Fibroblast of skin of right quadriceps (primary cell): ENCODE results near the gene RETREG3.
A peak's percentile ranks its signal among the peaks of the same experiment; 100 is the strongest.
"Not testable (repeated sequence)": the region's sequence is repeated elsewhere in the genome, so short reads cannot be mapped to it uniquely, and the experiment has no call there.

Experiments
- DNase-seq: peaks from one replicate; pipeline ENCODE4 v3.0.0-alpha.2; 2013

Gene RETREG3

DNA sequence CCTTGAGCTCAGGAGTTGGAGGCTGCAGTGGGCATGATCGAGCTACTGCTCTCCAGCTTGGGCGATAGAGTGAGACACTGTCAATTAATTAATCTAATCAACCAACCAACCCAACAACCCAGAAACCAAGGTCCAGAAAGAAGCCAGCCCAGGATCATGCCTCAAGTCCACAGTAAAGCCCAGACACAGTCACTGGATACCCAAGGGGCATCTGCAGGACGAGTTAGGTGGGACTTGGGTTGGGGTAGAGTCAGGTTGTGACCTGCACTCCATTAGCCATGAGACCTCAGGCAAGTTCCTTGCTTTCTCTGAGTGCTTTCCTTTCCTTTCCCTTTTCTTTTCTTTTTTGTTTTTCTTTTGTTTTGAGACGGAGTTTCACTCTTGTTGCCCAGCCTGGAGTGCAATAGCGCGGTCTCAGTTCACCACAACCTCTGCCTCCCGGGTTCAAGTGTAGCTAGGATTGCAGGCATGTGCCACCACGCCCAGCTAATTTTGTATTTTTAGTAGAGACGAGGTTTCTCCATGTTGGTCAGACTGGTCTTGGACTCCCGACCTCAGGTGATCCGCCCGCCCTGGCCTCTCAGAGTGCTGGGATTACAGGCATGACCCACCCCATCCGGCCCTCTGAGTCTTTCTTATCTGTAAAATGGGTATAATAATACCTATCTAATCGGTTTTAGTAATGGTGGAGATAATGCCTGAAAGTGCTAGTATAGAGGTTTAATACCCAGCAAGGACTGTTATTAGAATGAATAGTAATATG is 60.0 kb downstream of the RETREG3 start:
- no peak for DNase-seq

- no peak for DNase-seq
Observed at GRCh38 chr17:42548070-42548837, 60.9 kb downstream of the RETREG3 start.

DNA sequence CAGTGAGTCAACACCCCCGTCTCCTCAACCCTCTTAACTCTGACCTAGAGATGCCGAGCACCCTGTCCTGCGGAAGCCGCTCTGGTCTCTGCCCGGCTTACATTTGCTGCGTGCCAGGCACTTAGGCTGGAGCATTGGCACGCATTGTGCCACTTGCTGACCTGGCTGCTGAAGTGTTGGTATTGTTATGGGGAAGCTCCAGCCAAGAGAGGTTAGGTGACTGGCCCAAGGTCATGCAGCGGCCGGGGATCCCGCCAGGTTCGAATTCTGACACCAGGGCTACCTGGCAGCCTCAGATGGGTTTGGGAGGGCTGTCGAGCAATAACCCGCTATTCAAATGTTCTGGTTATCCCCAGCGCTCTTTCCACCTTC is 61.5 kb downstream of the RETREG3 start:
- no peak for DNase-seq

DNA sequence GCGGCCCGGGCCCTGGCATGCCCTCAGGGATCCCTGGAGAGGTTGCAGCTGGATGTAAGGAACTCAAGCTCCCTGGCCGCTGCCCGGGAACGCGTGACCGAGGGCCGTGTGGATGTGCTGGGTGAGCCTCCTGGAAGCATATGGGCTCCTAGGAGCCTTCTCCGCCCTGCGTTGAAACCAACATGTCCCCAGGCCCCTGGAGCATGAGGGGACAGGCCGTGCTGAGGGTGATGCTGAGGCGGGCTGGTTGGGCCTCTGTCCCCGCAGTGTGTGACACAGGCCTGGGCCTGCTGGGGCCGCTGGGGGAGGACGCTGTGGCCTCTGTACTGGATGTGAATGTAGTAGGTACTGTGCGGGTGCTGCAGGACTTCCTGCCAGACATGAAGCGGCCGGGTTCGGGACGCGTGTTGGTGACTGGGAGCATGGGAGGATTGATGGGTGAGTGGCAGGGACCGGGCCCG is 62.1 kb downstream of the RETREG3 start:
- no peak for DNase-seq

- not testable (repeated sequence) for DNase-seq
Observed at GRCh38 chr17:42545755-42546505, 63.2 kb downstream of the RETREG3 start.

DNA sequence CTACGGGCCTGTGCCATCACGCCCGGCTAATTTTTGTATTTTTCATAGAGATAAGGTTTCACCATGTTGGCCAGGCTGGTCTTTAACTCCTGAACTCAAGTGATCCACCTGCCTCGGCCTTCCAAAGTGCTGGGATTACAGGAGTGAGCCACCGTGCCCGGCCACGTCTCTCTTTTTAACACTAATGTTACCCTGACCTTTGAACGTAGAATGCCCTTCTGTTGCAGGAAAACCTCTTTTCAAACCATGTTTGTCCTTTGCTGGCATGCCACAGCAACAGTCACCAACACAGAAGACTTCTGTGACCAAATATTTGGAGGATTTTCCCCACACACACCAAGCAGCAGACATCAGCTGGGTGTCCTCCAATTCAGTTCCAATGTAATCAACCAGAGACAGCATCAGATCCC is 64.3 kb downstream of the RETREG3 start:
- DNase-seq: no peak

- no peak for DNase-seq
Observed at GRCh38 chr17:42543190-42544079, 65.7 kb downstream of the RETREG3 start.

- no peak for DNase-seq
Observed at GRCh38 chr17:42541041-42541833, 67.9 kb downstream of the RETREG3 start.

GRCh38 chr17:42540558-42540957 is 68.6 kb downstream of the RETREG3 start:
- DNase-seq: not testable (repeated sequence)

DNA sequence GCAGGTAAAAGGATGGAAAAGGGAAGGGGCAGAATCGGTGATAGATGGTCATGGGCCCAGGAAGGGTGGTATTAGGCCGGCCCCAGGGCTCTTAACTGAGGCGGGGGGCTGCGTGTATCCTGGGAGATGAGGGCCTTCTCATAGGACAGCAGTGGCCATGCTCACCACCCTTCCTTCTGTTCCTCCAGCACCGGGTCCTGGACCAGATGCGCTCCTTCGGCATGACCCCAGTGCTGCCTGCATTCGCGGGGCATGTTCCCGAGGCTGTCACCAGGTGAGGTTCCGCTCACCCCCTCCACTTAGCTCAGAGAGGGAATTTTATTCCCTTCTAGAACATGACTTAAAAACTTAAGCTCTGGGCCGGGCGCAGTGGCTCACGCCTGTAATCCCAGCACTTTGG is 70.7 kb downstream of the RETREG3 start:
- DNase-seq: no peak

DNA sequence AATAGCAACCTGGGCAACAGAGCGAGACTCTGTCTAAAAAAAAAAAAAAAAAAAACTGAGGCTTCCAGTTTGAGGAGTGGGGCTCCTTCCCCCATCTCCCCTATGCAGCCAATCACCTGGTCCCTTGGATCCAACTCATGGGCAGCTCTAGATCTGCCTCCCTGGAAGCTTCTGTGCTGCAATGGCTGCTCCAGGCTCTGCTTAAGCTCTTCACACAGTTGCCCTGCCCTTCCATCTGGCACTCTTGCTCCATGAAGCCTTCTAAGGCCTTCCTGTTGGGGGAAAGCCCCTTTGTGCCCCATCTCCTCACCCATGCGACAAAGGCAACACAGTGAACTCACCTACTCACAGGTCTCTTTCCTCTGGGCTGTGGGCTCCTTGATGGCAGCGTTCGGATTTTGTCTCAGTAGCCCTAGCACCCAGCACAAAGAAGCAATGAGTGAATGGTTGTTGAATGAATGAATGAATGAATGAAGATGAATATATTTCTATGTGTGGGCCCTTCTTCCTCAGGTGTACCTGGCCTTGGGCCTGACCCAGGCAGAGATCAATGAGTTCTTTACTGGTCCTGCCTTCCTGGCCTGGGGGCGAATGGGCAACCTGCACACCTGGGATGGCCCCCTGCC is 71.2 kb downstream of the RETREG3 start:
- DNase-seq: no peak

DNA sequence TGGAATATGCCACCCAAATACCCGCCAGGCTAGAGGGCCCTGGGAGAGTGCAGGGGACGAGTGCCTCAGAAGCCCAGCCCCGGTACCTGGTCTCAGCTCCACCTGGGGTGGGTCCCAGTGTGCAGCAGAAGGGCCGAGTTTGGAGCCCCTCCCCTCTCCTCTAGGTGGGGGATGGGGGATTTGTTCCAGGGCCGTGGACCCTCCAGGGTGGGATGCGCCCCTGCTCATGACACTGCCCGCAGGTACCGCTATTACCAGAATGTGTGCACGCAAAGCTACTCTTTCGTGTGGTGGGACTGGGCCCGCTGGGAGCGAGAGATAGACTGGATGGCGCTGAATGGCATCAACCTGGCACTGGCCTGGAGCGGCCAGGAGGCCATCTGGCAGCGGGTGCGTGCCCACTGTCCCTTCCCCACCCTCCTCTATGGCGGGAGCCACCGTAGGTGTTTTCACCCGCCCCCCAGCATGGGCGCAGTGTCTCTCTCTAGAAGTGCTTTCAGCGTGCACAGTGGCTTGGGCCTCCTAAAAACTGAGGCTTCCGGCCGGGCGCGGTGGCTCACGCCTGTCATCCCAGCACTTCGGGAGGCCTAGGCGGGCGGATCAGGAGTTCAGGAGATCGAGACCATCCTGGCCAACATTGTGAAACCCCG is 71.9 kb downstream of the RETREG3 start:
- DNase-seq: no peak

DNA sequence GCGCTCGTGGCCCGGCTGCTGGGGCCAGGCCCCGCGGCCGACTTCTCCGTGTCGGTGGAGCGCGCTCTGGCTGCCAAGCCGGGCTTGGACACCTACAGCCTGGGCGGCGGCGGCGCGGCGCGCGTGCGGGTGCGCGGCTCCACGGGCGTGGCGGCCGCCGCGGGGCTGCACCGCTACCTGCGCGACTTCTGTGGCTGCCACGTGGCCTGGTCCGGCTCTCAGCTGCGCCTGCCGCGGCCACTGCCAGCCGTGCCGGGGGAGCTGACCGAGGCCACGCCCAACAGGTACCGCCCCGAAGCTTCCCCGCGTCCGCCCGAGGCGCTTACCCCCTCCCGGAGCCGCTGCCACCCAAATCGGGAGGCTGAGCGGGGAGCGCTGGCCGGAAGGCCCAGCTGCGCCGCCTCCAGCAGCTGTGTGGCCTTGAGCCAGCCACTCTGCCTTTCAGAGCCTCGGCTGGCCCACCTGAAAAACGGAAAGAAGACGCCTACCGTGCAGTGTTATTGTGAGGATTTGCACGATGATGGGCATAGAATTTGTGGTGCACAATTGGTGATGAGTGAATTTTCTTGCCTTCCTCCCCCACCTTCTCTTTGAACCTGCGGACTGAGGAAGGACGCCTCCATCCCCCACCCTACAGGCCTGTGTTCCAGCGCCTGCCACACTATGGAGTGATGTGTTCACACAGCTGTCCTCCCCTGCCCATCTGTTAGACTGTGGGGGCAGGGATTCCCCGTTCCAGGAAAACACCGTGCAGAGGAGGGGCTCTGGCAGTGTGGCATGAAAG is 72.6 kb downstream of the RETREG3 start:
- DNase-seq: peak; percentile 72

DNA sequence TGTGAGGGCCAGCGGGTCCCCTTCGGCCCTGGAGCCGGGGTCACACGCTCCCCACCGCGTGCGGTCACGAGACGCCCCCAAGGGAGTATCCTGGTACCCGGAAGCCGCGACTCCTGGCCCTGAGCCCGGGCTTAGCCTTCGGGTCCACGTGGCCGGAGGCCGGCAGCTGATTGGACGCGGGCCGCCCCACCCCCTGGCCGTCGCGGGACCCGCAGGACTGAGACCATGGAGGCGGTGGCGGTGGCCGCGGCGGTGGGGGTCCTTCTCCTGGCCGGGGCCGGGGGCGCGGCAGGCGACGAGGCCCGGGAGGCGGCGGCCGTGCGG is 73.2 kb downstream of the RETREG3 start, which contains the start of gene NAGLU:
TSS of gene NAGLU (plus strand) at position 194 of the 324 bp plus-strand sequence. CDS start at position 226, 32 bp downstream.
- peak; percentile 85 for DNase-seq

DNA sequence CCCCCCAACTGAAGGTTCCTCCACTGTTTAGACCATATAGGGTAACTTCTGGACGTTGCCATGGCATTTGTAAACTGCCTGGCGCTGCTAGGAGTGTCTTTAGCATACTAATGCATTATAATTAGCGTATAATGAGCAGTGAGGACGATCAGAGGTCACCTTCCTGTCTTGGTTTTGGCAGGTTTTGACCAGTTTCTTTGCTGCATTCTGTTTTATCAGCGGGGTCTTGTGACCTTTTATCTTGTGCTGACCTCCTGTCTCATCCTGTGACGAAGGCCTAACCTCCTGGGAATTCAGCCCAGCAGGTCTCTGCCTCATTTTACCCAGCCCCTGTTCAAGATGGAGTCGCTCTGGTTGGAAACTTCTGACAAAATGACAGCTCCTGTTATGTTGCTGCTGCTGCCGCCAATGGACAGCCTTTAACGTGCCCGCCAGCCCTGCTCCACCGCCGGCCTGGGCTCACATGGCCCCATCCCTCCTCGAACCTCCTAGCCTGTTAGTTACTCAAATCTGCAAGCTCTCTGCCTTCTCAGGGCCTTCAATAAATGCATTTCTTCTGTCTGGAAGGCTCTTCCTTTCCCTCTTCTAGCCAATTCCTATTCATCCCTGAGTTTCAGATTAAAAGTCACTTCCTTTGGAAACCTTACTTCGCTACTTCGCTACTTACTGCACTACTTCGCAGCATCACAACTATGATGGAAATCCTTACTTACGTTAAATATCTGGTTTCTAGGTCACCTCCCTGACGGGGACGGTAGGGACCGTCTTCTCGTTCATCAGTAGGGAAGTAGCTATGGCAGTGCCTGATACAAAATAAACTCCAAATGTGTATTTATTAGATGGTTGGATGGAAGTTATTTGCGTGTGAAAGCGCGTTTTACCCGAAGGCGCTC is 73.8 kb downstream of the RETREG3 start:
- DNase-seq: no peak

DNA sequence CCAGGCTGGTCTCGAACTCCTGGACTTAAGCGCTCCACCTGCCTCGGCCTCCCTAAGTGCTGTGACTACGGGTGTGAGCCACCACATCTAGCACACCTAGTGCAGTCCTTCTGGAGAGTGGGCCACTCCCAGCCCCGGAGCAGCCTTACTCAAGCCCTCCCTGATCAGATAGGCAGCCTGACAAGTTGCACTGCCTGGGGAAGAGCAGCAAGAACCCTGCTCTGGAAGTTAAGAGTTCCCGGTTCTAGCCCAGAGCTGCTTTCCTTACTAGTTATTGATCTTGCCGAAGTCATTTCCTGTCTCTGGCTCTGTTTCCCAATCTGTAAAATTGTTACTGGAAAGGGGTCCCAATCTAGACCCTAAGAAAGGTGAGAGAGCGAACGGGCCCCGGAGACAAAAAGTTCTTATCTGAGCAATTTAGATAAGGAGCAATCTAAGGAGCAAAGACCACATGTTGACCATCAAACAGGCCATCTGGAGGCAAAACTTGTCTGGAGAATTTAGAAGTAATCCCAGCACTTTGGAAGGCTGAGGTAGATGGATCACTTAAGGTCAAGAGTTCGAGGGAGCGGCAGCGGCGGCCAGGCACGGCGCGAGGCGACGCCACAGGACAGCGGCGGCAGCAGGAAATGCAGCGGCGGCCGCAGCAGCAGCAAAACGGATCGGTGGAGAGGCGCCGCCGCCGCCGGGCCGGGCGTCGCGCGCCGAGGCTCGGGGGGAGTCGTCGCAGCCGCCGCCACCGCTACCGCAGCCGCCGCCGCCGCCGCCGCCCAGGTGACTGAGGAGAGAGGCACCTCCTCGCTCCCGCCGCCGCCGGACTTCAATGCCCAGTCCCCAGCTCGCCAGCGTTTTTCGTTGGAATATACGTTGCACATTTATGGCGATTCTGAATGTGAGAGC is 77.5 kb downstream of the RETREG3 start:
- no peak for DNase-seq

DNA sequence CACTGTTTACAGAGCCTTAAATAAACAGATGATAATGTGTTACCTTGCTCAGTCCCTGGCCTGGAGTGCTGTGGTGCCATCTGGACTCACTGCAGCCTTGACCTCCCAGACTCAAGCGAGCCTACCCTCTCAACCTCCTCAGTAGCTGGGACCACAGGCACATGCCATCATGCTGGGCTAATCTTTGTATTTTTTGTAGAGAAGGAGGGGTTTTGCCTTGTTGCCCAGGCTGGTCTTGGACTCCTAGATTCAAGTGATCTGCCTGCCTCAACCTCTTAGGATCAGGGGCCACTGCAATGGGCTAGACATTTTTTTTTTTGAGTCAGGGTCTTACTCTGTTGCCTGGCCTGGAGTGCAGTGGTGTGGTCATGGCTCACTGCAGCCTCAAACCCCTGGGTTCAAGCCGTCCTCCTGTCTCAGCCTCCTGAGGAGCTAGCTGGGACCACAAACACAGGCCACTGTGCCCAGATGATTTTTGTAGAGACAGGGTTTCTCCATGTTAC is 78.2 kb downstream of the RETREG3 start:
- DNase-seq: no peak
